Femur (tissue), 1 donor: ENCODE data around the gene SAA1.
"Not testable (repeated sequence)": the region's sequence is repeated elsewhere in the genome, so short reads cannot be mapped to it uniquely, and the experiment has no call there.

Experiments
- DNase-seq: peaks from one replicate; pipeline ENCODE4 v3.0.0-alpha.2; 2017

SAA1 gene

GRCh38 chr11:18261721-18262120 is 4.3 kb upstream of the SAA1 start:
- DNase-seq: no peak

DNA sequence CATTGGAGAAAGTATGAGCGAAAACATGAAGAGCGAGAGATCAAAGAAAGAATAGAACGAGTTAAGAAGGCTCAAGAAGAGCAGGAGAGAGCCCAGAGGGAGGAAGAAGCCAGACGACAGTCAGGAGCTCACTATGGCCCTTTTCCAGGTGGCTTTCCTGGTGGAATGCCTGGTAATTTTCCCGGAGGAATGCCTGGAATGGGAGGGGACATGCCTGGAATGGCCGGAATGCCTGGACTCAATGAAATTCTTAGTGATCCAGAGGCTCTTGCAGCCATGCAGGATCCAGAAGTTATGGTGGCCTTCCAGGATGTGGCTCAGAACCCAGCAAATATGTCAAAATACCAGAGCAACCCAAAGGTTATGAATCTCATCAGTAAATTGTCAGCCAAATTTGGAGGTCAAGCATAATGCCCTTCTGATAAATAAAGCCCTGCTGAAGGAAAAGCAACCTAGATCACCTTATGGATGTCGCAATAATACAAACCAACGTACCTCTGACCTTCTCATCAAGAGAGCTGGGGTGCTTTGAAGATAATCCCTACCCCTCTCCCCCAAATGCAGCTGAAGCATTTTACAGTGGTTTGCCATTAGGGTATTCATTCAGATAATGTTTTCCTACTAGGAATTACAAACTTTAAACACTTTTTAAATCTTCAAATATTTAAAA is 3.2 kb upstream of the SAA1 start:
- DNase-seq: not testable (repeated sequence)

- no peak for DNase-seq
Measured at GRCh38 chr11:18264035-18264434, 2.0 kb upstream of the SAA1 start.

DNA sequence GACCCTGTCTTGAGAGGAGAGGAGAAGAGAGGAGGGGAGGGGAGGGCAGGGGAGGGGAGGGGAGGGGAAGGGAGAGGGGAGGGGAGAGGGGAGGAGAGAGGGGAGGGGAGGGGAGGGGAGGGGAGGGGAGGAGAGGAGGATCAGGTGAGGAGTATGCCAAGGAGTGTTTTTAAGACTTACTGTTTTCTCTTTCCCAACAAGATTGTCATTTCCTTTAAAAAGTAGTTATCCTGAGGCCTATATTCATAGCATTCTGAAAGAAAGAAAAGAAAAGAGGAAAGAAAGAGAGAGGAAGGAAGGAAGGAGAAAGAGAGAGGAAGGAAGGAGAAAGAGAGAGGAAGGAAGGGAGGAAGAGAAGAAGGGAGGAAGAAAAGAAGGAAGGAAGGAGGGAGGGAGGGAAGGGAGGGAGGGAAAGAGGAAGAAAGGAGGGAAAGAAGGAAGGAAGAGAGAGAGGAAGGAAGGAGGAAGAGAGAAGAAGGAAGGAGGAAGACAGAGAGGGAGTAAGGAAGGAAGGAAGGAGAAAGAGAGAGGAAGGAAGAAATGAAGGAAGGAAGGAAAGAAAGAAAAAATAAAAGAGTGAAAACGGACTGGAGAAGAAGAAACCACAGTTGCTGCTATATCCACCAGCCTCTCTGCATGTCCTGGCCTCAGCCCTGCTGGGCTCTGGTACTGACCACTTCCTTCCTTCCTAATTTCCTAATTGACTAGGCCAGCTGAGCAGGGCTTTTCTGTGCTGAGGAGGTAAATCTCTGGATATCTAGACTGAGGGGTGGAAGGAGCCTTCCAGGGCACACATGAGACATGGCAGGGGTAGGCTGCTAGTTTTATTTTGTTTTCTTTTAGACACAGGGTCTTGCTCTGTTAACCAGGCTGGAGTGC is 1.1 kb upstream of the SAA1 start:
- DNase-seq: no peak

DNA sequence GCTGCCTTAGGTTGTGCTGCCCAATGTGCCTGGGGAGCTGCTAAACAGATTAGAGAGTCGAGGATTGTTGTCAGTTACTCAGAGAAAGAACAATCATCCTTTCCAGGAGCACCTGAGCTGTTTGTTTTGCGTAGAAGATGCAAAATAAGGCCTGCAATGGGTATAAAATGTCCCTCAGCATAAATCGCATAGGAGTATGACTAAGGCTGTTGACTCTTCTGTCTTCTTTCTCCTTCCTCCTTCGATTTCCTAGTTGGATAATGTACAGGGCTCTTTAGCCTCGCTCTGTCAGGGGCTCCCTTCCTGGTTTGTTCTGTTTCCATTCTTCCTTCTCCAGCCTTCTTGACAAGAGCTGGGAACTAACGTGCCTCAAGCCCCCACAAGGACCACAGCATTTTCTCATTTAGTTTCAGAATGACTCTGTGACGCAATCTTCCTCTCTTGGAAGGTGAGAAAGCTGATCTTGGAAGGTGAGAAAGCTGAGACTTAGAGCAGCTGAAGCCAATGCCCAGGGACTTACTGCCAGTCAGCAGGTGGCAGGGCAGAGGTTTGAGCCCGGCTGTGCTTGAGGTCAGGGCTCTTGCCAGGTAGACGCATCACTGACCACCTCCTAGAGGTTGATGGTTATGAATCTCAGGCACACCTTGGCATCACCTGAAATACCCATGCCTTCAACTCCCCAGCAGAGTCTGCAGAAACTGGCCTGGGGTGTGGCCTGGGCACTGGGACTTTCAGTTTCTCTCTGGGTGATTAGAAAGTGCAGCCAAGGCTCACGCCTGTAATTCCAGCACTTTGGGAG is 1.5 kb downstream of the SAA1 start:
- not testable (repeated sequence) for DNase-seq

- not testable (repeated sequence) for DNase-seq
Measured at GRCh38 chr11:18269252-18269651, 3.2 kb downstream of the SAA1 start.

DNA sequence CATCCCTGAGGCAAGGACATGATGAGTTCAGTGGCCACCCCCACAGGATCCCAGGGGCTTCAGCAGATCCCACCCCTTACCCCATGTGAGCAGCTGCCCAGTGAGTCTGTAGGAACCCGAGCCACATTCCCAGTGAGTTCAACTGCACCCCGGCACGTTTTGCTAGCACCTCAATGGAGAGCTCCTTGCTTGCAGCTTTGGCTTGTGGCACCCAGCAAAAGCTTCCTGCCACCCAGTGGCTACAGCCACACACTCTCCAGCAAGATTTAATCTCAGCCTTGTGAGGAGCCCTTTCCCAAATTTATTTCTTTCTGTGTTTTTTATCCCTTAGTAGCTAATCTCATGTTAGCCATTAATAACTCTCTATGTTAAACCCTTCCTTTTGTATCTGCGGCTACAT is 4.0 kb downstream of the SAA1 start:
- no peak for DNase-seq

DNA sequence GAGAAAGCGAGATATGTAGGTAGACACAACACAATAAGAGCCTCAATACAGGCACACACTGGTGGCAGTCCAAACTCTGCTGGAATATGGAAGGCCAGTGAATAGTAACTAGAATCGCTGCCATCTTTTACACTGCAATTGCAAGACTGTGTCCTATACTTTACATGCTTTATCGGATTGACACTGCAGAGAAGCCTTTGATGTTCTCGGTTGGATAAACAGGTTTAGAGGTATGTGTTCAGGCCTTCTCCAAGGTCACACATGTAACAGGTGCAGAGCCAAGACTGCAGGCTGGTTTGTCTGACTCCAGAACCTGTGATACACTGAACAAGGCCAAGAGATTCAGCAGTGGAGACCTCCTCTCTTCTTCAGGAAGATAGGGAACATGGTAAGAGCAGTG is 5.1 kb downstream of the SAA1 start:
- DNase-seq: no peak

DNA sequence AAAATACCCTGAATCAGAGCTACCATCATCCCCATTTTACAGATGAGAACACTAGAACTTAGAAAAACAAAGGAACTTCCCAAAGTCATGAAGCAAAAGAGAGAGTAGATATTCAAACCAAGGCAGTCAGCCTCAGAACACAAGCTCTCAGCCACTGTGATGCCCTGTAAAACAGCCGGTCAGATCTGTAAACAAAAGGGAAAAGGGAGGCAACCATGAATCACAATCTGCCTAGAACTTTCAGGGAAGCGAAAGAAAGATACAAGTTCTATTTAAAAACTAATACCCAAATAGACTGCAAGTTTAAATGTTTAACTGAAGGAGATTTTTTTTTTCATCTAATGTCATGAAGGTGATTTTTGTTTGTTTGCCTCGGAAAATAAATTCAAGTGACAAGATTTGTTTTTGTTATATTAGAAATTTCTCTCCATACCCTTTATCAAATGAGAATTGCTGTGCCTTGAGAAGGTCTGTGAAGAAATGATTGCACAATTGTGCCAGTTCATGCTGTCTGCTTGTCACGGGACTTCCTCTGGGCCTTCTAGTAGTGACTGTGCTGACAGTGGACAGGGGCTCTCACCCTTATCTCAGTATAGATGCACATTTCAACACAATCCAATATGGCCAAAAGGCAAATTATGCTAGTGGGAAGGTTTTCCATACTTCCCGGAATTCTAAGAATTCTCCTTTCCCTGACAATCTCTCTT is 11.7 kb downstream of the SAA1 start:
- no peak for DNase-seq

- DNase-seq: no peak
Measured at GRCh38 chr11:18280438-18281045, 14.5 kb downstream of the SAA1 start.

DNA sequence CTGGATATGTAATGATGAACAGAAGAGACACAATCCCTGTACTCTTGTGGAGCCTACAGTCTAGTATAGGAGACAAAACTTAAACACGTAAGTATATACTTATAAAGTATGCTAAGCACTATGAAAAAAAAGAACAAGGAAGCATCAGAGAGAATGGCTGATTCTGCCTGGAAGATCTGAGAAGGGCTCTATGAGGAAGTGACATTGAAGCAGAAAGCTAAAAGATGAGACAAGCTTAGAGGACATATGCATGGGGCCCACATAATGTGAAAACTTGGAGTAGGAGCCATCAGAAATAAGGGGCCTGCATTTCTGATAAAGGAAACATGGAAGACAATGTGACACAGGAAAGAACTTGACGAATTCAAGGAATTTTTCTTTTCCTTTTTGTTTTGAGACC is 16.6 kb downstream of the SAA1 start:
- DNase-seq: no peak

DNA sequence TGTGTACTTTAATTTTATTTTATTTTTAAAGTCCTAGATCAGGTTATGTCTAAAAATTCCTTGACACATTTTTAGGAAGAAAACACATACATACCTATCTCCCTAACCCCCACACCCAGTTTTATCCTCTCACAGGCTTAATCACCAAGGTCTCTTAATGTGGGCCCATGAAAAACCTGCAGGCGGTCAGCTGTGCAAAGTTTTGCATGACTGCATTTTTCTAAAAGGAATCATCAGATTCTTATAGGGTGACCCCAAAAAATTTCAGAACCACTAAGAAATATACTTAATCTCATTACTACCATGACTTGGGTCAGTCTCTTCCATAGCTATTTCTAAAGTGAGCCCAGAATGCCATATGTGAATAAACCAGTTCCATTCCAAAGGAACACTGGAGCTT is 19.8 kb downstream of the SAA1 start:
- DNase-seq: no peak

GRCh38 chr11:18288911-18289310 is 22.8 kb downstream of the SAA1 start:
- no peak for DNase-seq

DNA sequence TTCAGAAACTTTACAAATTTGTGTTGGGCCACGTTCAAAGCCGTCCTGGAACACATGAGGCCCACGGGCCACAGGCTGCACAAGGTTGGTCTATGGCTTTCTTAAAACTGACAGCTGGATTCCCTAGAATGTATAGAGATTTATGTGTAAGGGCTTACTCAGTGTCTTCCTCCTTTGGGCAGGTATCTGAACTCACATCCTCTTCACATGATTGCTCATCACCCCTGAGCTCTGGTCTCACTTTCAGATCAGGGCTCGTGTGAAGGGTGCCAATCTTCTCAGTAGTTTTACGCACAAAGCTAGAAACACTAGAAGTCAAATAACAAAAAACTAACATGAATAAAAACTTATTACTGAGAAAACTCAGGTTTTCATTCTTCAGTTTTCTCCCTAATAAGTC is 28.8 kb downstream of the SAA1 start:
- no peak for DNase-seq

DNA sequence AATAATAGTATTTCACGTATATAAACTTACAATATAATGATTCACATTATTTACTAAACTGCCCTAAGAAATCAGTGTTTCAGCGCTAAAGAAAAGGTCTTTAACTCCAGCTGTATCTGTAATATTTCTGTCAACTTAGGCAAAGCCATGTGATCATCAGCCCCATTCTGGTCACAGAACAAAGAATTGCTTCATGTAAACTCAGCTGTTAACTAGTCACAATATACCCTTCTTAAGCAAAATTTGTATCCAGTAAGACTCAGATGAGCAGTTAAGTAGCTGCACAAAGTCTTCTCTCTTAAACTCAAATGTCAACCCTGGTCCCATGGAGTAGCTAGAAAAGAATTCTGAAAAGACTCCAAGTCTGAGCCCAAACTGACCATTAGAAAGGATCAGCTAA is 29.3 kb downstream of the SAA1 start:
- DNase-seq: no peak

DNA sequence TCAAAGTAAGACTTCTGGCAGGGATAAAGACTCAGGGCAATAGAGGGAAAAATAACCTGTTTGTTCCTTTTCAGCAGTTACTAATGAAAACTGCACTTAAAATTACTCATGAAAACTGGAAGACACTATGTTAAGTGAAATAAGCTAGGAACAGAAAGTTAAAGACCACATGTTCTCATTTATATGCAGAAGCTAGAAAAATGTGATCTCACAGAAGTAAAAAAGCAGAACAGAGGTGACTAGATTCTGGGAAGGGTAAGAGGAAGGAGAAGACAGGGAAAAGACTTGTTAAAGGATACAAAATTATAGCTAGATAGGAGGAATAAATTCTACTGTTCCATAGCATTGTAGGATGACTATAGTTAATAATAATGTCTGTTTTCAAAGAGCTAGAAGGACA is 33.7 kb downstream of the SAA1 start:
- no peak for DNase-seq

- DNase-seq: no peak
Measured at GRCh38 chr11:18304745-18305144, 38.7 kb downstream of the SAA1 start.

GRCh38 chr11:18307461-18308139 is 41.5 kb downstream of the SAA1 start:
- DNase-seq: no peak

GRCh38 chr11:18308242-18308641 is 42.2 kb downstream of the SAA1 start:
- DNase-seq: no peak

DNA sequence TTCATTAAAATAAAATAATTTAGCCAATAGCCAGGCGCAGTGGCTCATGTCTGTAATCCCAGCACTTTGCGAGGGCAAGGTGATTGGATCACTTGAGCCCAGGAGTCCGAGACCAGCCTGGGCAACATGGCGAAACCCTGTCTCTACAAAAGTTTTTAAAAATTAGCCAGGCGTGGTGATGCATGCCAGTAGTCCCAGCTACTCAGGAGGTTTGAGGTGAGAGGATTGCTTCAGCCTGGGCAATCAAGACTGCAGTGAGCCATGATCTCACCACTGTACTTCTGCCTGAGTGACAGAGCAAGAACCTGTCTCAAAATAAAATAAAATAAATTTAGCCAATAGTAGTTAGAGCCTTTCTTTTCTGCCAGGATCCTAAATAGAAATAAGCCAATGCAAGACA is 43.6 kb downstream of the SAA1 start:
- DNase-seq: no peak

DNA sequence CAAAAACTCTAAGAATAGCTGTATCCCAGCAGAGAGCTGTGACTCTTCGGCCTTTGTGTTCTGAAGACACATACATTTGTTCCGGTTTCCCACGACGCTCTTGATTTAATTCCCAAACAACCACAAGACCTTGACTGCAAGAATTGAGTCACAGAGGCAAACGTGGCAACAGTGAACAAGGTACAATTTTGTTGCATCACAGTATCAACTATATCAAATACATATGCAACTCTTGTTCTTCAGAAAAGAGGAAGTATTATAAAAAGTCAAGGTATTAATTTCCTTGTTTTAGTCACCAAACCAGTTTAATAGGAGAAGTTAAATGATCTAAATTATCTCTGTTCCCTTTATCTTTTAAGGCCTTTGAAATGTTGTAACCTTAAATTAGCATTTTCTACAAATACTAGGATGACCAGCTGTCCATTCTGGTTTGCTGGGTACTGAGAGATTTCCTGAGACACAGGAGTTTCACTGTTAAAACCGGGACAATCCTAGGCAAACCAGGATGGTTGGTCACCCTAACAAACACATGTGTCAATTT is 44.8 kb downstream of the SAA1 start:
- no peak for DNase-seq

DNA sequence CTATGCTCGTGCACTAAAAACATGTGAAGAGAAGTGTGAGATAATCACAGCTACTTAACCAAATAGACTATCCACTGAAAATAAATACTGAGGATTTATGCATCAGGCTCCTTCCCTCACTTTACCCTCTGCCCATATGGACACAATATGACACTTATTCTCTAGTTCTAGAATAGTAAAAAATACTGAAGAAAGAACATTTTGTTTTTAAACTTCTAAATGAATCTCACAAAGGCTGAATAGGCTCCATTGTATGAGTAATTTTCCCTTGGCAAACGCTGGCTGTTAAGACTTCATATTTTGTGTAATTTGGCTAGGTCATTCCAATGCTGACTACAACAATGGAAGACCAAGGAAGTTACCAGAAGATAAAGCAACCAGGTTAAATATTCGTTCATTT is 45.9 kb downstream of the SAA1 start:
- DNase-seq: no peak
